Cardiac muscle cell (in vitro differentiated cells and primary cell): ENCODE data around the gene MRPL18. TPM values are rescaled to one million over a fixed set of nuclear protein-coding genes. Genes with fewer than 3 reads are reported as not detected.
"Not testable (repeated sequence)": the region's sequence is repeated elsewhere in the genome, so short reads cannot be mapped to it uniquely, and the experiment has no call there.

ENCODE experiments used
- DNase-seq, 2 donors: peaks; one replicate each; pipeline versions ENCODE4 v3.0.0 to v3.0.0-alpha.2; 2010 to 2017; ENCODE audit warnings: low read depth in 1 of 2, low spot score in 1 of 2
- H3K27ac ChIP-seq: fragments of 200-600 bp; sonication (generic); 2 replicates; pipeline ENCODE4 v1.5.1; 2016
- H3K27me3 ChIP-seq: fragments of 200-600 bp; sonication (generic); 2 replicates; pipeline ENCODE4 v1.6.0; 2016; ENCODE audit warnings: control low read depth
- H3K36me3 ChIP-seq: fragments of 200-600 bp; sonication (generic); 2 replicates; pipeline ENCODE4 v1.5.1; 2016; ENCODE audit warnings: control low read depth
- H3K4me1 ChIP-seq: fragments of 200-600 bp; sonication (generic); 2 replicates; pipeline ENCODE4 v1.8.1; 2017; ENCODE audit warnings: low read depth, mild to moderate bottlenecking, mixed run types
- H3K4me3 ChIP-seq: fragments of 200-600 bp; sonication (generic); 2 replicates; pipeline ENCODE4 v1.5.1; 2016; ENCODE audit warnings: mild to moderate bottlenecking
- H3K9me3 ChIP-seq: fragments of 200-600 bp; sonication (generic); 2 replicates; pipeline ENCODE4 v1.5.1; 2017; ENCODE audit warnings: low read depth, mild to moderate bottlenecking, control low read depth
- CTCF ChIP-seq: IDR thresholded peaks from 2 replicates; pipeline ENCODE4 v1.5.1; 2012; ENCODE audit warnings: low read depth, mild to moderate bottlenecking, low read length
- polyA plus RNA-seq: library from polyadenylated mRNA; unstranded; fragments of >200 nt; fragmentation: Nextera tagmentation; extraction: Ambion mirVana; gene quantifications from 2 replicates; pipeline ENCODE4 v1.2.1, GENCODE V29; 2016
- total RNA-seq: library from RNA; depleted of rRNA; stranded (reverse); fragments of >200 nt; gene quantifications from 2 replicates; pipeline ENCODE4 v1.2.3, GENCODE V29; 2016

Gene MRPL18
- total and polyA plus RNA-seq, 2 experiments from 2014 or later, result 50.5 to 75.6 TPM

- Histone ChIP-seq H3K27me3 (no peaks in the 10 kb centered on the region), H3K9me3 (no peaks in the 10 kb centered on the region), H3K4me3 (no peak overlapping the region), H3K27ac (peak overlapping the region; percentile 62), H3K4me1 (peaks cover 7% of the 10 kb centered on the region), H3K36me3 (no peaks in the 10 kb centered on the region)
- TF ChIP-seq CTCF, result no peak
- DNase-seq, result no peak
Observed at GRCh38 chr6:159815410-159815809, 25.1 kb downstream of the MRPL18 start.

GRCh38 chr6:159816775-159817174 is 26.5 kb downstream of the MRPL18 start:
- H3K9me3 ChIP-seq, H3K27me3 ChIP-seq, H3K36me3 ChIP-seq, DNase-seq, H3K4me1 ChIP-seq, H3K4me3 ChIP-seq, H3K27ac ChIP-seq: not testable (repeated sequence)

- no peak for DNase-seq
- H3K27me3 ChIP-seq, result no peaks in the 10 kb centered on the region
- H3K4me3 ChIP-seq, result no peak overlapping the region
- peaks cover 7% of the 10 kb centered on the region for H3K4me1 ChIP-seq
- H3K27ac ChIP-seq, result no peak overlapping the region
- H3K9me3 ChIP-seq, result no peaks in the 10 kb centered on the region
- no peaks in the 10 kb centered on the region for H3K36me3 ChIP-seq
- no peak for TF ChIP-seq CTCF
Observed at GRCh38 chr6:159817951-159818739, 27.9 kb downstream of the MRPL18 start.

GRCh38 chr6:159819098-159819497 is 28.8 kb downstream of the MRPL18 start:
- peaks cover 7% of the 10 kb centered on the region for H3K4me1 ChIP-seq
- no peak for DNase-seq
- no peaks in the 10 kb centered on the region for H3K27me3 ChIP-seq
- no peaks in the 10 kb centered on the region for H3K36me3 ChIP-seq
- no peaks in the 10 kb centered on the region for H3K9me3 ChIP-seq
- no peak overlapping the region for H3K27ac ChIP-seq
- no peak overlapping the region for H3K4me3 ChIP-seq
- no peak for TF ChIP-seq CTCF

- Histone ChIP-seq H3K9me3 (no peaks in the 10 kb centered on the region), H3K36me3 (no peaks in the 10 kb centered on the region), H3K4me1 (peaks cover 7% of the 10 kb centered on the region), H3K4me3 (no peak overlapping the region), H3K27me3 (no peaks in the 10 kb centered on the region), H3K27ac (no peak overlapping the region)
- no peak for DNase-seq
- no peak for TF ChIP-seq CTCF
Observed at GRCh38 chr6:159819932-159820640, 29.8 kb downstream of the MRPL18 start.

GRCh38 chr6:159821122-159821521 is 30.9 kb downstream of the MRPL18 start:
- no peak overlapping the region for H3K27ac ChIP-seq
- H3K9me3 ChIP-seq, result no peaks in the 10 kb centered on the region
- no peaks in the 10 kb centered on the region for H3K4me1 ChIP-seq
- H3K27me3 ChIP-seq, result no peaks in the 10 kb centered on the region
- H3K4me3 ChIP-seq, result no peak overlapping the region
- no peak for TF ChIP-seq CTCF
- DNase-seq, result no peak
- no peaks in the 10 kb centered on the region for H3K36me3 ChIP-seq
